ENCODE data around the gene STAMBPL1. TPM values are rescaled to one million over a fixed set of nuclear protein-coding genes. Genes with fewer than 3 reads are reported as not detected.

STAMBPL1 gene
- total RNA-seq: 12.4 and 18.9 TPM in 2 replicates

GRCh38 chr10:88879534-88880281, at the start of gene STAMBPL1:
TSS of gene STAMBPL1 (plus strand) at chr10:88880245. CDS start at chr10:88901709, 21,464 bp downstream.

GRCh38 chr10:88851706-88852105, 28.3 kb upstream of the STAMBPL1 start, which contains the start of gene ANKRD22:
TSS of gene ANKRD22 (minus strand) at chr10:88851844. CDS start at chr10:88851607, 237 bp downstream.

GRCh38 chr10:88952647-88953111, 72.6 kb downstream of the STAMBPL1 start, which contains the start of gene ACTA2:
TSS of gene ACTA2 (minus strand) at chr10:88952773. CDS start at chr10:88948930, 3,843 bp downstream.

Other genes starting within 250 kb of the STAMBPL1 start
- gene LIPF, start 215.8 kb upstream of the STAMBPL1 start, total RNA-seq: not detected in 2 replicates
- not detected in 2 replicates for gene LIPK, start 174.0 kb upstream of the STAMBPL1 start, total RNA-seq
- not detected in 2 replicates for gene LIPN, start 120.2 kb upstream of the STAMBPL1 start, total RNA-seq
- not detected in 2 replicates for gene LIPM, start 77.5 kb upstream of the STAMBPL1 start, total RNA-seq
- gene ANKRD22, start 28.4 kb upstream of the STAMBPL1 start, total RNA-seq: not detected in 2 replicates
- gene ACTA2, start 72.5 kb downstream of the STAMBPL1 start, total RNA-seq: 85.7 and 299 TPM in 2 replicates
- 10.9 and 11.9 TPM in 2 replicates for gene FAS, start 110.6 kb downstream of the STAMBPL1 start, total RNA-seq